ENCODE results near the gene IQGAP2.

The IQGAP2 gene

DNA sequence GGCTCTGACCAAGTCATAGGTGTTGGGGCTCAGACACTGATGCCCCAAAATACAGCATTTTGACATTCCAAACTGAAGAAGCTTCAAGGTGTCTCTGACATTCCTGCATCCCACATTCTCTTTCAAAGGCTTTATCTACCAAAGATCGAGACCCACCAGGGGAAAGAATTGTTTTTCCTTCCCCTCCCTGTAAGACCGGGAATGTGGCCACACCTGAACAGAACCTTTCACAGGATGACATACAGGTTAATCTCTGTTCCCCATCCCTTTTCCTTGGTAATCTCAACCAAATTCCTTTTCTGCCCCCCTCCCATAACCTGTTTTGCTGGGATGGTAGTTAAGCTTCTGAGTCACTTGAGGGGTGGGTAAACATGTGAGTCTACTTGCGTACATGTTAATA is 72.3 kb downstream of the IQGAP2 start:
- TF ChIP-seq, protein P1, sequence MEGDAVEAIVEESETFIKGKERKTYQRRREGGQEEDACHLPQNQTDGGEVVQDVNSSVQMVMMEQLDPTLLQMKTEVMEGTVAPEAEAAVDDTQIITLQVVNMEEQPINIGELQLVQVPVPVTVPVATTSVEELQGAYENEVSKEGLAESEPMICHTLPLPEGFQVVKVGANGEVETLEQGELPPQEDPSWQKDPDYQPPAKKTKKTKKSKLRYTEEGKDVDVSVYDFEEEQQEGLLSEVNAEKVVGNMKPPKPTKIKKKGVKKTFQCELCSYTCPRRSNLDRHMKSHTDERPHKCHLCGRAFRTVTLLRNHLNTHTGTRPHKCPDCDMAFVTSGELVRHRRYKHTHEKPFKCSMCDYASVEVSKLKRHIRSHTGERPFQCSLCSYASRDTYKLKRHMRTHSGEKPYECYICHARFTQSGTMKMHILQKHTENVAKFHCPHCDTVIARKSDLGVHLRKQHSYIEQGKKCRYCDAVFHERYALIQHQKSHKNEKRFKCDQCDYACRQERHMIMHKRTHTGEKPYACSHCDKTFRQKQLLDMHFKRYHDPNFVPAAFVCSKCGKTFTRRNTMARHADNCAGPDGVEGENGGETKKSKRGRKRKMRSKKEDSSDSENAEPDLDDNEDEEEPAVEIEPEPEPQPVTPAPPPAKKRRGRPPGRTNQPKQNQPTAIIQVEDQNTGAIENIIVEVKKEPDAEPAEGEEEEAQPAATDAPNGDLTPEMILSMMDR (IDR thresholded peaks at IDR 0.05; ENCODE audit: borderline replicate concordance, insufficient read depth, low read depth, low read length) = no peak

DNA sequence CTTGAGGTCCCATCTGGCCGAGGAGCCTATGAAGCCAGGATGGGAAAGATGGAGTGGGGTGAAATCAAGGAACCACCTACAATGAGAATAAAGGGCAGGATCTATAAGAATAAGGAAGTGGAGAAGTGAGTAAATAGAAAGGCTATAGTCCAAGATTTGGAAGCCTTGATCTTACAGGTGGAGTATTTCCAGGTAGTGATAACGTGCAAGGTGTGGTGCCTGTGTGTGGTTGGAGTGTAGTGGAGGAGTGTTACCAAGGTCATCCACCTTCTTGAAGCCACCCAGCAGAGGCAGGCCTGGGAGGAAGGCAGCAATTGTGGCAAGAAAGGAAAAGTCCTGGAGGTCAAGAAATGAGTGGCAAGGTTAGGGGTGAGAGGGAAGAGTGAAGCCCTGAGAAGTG is 72.9 kb downstream of the IQGAP2 start:
- no peak overlapping the region for H3K4me3 ChIP-seq (ENCODE audit: low read depth, low read length)
- TF ChIP-seq, protein P1 (IDR thresholded peaks at IDR 0.05; ENCODE audit: borderline replicate concordance, insufficient read depth, low read depth, low read length) = no peak

More for the DNA sequence above, 72.3 kb downstream of the IQGAP2 start:
- no peak overlapping the region for H3K4me3 ChIP-seq (ENCODE audit: low read depth, low read length)

DNA sequence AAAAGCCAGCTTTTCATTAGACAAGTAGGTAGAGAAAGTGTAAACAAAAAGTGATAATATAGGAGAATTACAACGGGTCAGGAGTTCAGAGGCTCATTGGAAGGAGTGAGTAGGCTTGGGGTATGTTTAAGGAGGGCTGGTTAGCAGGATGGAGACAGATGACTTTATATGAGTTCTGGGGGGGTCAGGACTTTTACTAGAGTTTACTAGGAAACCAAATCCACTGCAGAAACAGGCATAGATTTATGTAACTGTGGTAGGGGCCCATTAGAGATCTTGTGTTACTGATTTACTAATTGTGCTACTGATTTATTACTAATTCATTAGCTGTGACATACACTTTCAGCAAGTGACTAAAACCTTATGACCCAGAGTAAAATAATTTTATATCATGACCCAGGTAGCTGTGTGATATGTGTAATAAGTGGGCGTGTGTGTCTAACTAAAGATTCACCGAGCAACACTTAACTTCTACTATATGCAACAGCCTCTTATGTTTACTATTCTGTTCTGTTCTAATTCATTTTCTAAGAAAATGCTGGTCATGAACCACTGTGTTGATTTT is 73.5 kb downstream of the IQGAP2 start:
- TF ChIP-seq, protein P1 (IDR thresholded peaks at IDR 0.05; ENCODE audit: borderline replicate concordance, insufficient read depth, low read depth, low read length) = no peak
- no peak overlapping the region for H3K4me3 ChIP-seq (ENCODE audit: low read depth, low read length)

DNA sequence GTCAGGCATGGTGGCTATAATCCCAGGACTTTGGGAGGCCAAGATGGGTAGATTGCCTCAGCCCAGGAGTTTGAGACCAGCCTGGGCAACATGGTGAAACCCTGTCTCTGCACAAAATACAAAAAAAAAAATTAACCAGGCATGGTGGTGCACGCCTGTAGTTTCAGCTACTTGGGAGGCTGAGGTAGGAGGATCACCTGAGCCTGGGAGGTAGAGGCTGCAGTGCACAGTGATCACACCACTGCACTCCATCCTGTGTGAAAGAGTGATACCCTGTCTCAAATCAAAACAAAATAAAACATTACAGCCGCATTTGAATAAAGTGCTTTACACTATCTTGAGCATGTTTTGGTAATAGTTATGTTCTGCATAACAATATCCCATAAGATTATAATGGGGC is 74.0 kb downstream of the IQGAP2 start:
- TF ChIP-seq, protein P1 (IDR thresholded peaks at IDR 0.05; ENCODE audit: borderline replicate concordance, insufficient read depth, low read depth, low read length) = no peak
- H3K4me3 ChIP-seq (ENCODE audit: low read depth, low read length) = no peak overlapping the region

DNA sequence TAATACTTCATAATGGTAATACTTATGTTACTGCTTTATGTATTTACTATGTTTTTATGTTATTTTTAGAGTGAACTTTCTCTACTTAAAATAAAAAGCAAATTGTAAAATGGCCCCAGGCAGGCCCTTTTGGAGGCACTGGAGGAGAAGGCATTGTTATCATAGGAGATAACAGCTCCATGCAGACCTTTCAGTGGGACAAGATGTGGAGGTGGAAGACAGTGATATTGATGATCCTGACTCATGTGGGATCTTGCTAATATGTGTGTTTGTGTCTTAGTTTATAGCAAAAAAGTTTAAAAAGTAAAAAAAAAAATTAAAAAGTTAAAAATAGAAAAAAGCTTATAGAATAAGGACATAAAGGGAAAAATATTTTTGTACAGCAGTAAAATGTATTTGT is 74.5 kb downstream of the IQGAP2 start:
- TF ChIP-seq, protein P1 (IDR thresholded peaks at IDR 0.05; ENCODE audit: borderline replicate concordance, insufficient read depth, low read depth, low read length) = no peak

DNA sequence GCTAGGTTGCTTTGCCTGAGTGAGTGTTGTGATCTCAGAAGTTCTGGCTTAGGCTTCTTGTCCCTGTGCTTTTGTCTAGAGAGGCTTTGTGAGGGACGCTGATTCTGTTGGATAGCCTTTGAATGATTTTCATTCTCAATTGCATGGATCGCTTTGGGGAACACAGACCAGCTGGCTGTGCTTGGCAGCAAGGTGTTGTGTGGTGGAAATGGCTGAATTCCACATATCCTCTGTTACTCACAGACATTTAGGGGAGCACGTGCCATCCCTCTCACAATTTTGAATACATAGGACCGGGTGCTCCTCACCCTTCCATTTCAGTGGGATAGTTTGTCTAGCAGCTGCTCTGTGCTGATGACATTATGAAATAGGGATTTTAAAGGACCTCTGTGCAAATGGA is 76.2 kb downstream of the IQGAP2 start:
- TF ChIP-seq, protein P1 (IDR thresholded peaks at IDR 0.05; ENCODE audit: borderline replicate concordance, insufficient read depth, low read depth, low read length) = no peak
- no peak overlapping the region for H3K4me3 ChIP-seq (ENCODE audit: low read depth, low read length)

More for the DNA sequence above, 74.5 kb downstream of the IQGAP2 start:
- no peak overlapping the region for H3K4me3 ChIP-seq (ENCODE audit: low read depth, low read length)

DNA sequence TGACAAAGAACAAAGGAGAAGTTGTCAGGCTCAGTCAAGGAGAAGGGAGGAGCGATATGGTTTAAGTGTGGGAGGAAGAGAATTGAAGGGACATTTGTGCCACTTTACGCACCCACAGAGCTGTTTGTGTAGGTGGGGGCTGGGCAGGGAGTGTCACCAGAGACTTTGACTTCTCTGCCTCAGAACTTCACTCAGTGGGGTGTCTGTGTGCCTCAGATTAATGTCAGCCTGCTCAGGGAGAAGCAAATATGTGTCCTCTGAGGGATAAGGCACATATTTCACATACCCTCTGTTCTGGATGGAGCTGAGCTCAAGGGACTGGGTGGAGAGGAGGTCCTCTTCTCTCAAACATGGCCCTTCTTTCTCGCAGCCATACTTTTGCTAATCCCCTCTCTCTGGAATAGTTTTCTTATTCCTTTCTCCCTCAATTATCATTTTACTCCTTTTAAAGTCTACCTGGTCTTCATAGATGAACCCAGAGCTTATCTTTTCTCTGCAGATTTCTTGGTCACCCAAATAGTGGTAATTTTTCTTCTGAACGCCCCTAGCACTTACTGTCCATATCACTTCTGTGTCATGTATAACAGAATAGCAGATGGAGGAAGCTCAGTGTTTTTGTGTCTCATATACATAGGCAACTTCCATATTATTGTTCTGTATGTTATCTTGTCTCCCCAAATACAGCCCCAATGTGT is 77.0 kb downstream of the IQGAP2 start:
- TF ChIP-seq, protein P1 (IDR thresholded peaks at IDR 0.05; ENCODE audit: borderline replicate concordance, insufficient read depth, low read depth, low read length) = no peak
- no peak overlapping the region for H3K4me3 ChIP-seq (ENCODE audit: low read depth, low read length)

Measured in GM12875 (cell line).